Neutrophil (primary cell): Measurements from ENCODE around the gene YPEL5.

ENCODE experiments used
- H3K27ac ChIP-seq: fragments of 200-600 bp; sonication (generic); 2 replicates; pipeline ENCODE4 v1.5.1; 2016; ENCODE audit warnings: mild to moderate bottlenecking, moderate library complexity
- H3K27me3 ChIP-seq: fragments of 200-600 bp; sonication (generic); 2 replicates; pipeline ENCODE4 v1.6.0; 2016; ENCODE audit warnings: mild to moderate bottlenecking
- H3K36me3 ChIP-seq: fragments of 200-600 bp; sonication (generic); 2 replicates; pipeline ENCODE4 v1.5.1; 2017
- H3K4me1 ChIP-seq, 2 experiments: fragments of 200-600 bp in 1 of 2; sonication (generic) in 1 of 2; 1 replicate in 1 of 2; 2 replicates in 1 of 2; pipeline versions ENCODE4 v1.5.1 to v1.6.1; 2013 to 2016; ENCODE audit warnings: low read depth in 1 of 2, low read length in 1 of 2, mild to moderate bottlenecking in 1 of 2, moderate library complexity in 1 of 2; ENCODE audit not compliant: control insufficient read depth in 1 of 2, insufficient read depth in 1 of 2
- H3K4me3 ChIP-seq, 2 experiments: fragments of 200-600 bp in 1 of 2; sonication (generic) in 1 of 2; 1 replicate in 1 of 2; 2 replicates in 1 of 2; pipeline ENCODE4 v1.5.1; 2013 to 2016; ENCODE audit warnings: low read depth in 1 of 2, low read length in 1 of 2, mild to moderate bottlenecking in 1 of 2, moderate library complexity in 1 of 2
- H3K9me3 ChIP-seq: fragments of 200-600 bp; sonication (generic); 2 replicates; pipeline ENCODE4 v1.5.1; 2016
- TF ChIP-seq, protein P1 (sequence below): fragments of 200-600 bp; sonication (generic); IDR thresholded peaks from 2 replicates; pipeline ENCODE4 v1.5.1; 2016; ENCODE audit warnings: antibody characterized with exemption

Gene YPEL5

GRCh38 chr2:30184035-30184434 lies 37.2 kb downstream of the YPEL5 start:
- TF ChIP-seq, protein P1, sequence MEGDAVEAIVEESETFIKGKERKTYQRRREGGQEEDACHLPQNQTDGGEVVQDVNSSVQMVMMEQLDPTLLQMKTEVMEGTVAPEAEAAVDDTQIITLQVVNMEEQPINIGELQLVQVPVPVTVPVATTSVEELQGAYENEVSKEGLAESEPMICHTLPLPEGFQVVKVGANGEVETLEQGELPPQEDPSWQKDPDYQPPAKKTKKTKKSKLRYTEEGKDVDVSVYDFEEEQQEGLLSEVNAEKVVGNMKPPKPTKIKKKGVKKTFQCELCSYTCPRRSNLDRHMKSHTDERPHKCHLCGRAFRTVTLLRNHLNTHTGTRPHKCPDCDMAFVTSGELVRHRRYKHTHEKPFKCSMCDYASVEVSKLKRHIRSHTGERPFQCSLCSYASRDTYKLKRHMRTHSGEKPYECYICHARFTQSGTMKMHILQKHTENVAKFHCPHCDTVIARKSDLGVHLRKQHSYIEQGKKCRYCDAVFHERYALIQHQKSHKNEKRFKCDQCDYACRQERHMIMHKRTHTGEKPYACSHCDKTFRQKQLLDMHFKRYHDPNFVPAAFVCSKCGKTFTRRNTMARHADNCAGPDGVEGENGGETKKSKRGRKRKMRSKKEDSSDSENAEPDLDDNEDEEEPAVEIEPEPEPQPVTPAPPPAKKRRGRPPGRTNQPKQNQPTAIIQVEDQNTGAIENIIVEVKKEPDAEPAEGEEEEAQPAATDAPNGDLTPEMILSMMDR, result no peak
- Histone ChIP-seq H3K4me3 (no peak overlapping the region), H3K27me3 (no peaks in the 10 kb centered on the region), H3K27ac (no peak overlapping the region), H3K36me3 (no peaks in the 10 kb centered on the region), H3K9me3 (no peaks in the 10 kb centered on the region), H3K4me1 (peaks cover 11 to 20% of the 10 kb centered on the region in 2 experiments)

DNA sequence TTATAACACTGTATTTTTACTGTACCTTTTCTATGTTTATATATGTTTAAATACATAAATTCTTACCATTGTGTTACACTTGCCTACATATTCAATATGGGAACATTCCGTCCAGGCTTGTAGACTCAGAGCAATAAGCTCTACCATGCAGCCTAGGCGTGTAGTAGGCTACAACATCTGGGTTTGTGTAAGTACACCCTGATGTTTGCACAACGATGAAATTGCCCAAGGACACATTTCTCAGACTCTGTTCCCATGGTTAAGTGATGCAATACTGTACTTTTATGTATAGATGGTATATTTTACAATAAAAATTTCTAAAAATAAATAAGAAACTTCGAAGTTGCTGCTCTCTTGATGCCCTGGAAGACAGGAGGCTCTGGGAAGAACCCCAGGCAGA lies 38.4 kb downstream of the YPEL5 start:
- Histone ChIP-seq H3K4me3 (no peak overlapping the region), H3K9me3 (no peaks in the 10 kb centered on the region)

GRCh38 chr2:30188292-30188691 lies 41.5 kb downstream of the YPEL5 start:
- H3K27ac ChIP-seq, result no peak overlapping the region
- peaks cover 11 to 20% of the 10 kb centered on the region in 2 experiments for H3K4me1 ChIP-seq
- no peaks in the 10 kb centered on the region for H3K36me3 ChIP-seq
- H3K4me3 ChIP-seq, result no peak overlapping the region
- no peaks in the 10 kb centered on the region for H3K27me3 ChIP-seq
- H3K9me3 ChIP-seq, result no peaks in the 10 kb centered on the region
- TF ChIP-seq, protein P1, result no peak

More for the DNA sequence above, 38.4 kb downstream of the YPEL5 start:
- H3K27me3 ChIP-seq, result no peaks in the 10 kb centered on the region
- peaks cover 11 to 20% of the 10 kb centered on the region in 2 experiments for H3K4me1 ChIP-seq
- peak overlapping the region; percentile 13 for H3K27ac ChIP-seq
- TF ChIP-seq, protein P1, result no peak
- H3K36me3 ChIP-seq, result no peaks in the 10 kb centered on the region

GRCh38 chr2:30190637-30191036 lies 43.8 kb downstream of the YPEL5 start:
- TF ChIP-seq, protein P1, result no peak
- Histone ChIP-seq H3K27me3 (no peaks in the 10 kb centered on the region), H3K4me1 (peaks cover 3 to 4% of the 10 kb centered on the region in 2 experiments), H3K4me3 (no peak overlapping the region), H3K9me3 (no peaks in the 10 kb centered on the region), H3K27ac (no peak overlapping the region), H3K36me3 (no peaks in the 10 kb centered on the region)

DNA sequence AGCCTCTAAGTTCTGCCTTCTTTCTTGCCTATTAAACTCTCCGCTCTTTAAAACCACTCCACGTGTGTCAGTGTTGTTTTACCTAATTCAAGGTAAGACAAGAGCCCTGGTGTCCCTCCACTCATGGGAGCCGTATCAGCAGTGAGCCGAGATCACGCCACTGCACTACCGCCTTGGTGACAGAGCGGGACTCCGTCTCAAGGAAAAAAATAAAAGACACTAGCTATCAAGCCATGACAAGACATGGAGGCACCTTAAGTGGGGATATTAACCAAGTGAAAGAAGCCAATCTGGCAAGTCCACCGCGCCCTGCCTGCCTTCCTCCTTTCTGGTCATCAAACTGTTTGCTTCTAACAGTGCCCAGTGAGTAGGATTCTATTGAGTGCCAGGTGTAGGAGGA lies 44.3 kb downstream of the YPEL5 start:
- Histone ChIP-seq H3K27me3 (no peaks in the 10 kb centered on the region), H3K9me3 (no peaks in the 10 kb centered on the region), H3K36me3 (no peaks in the 10 kb centered on the region), H3K4me3 (no peak overlapping the region), H3K4me1 (no peaks in the 10 kb centered on the region), H3K27ac (no peak overlapping the region)
- TF ChIP-seq, protein P1, result no peak

GRCh38 chr2:30191819-30192271 lies 45.0 kb downstream of the YPEL5 start:
- H3K9me3 ChIP-seq, result no peaks in the 10 kb centered on the region
- no peaks in the 10 kb centered on the region for H3K36me3 ChIP-seq
- no peak overlapping the region for H3K4me3 ChIP-seq
- H3K27me3 ChIP-seq, result no peaks in the 10 kb centered on the region
- no peak overlapping the region for H3K27ac ChIP-seq
- H3K4me1 ChIP-seq, result no peaks in the 10 kb centered on the region
- TF ChIP-seq, protein P1, result no peak
